ENCODE results near the gene SEMA4A. TPM values are rescaled to one million over a fixed set of nuclear protein-coding genes. Genes with fewer than 3 reads are reported as not detected.

The SEMA4A gene
- total and polyA plus RNA-seq, 9 of the 15 experiments (the other 6 are each of a cell fraction or from before 2014, with no cell fraction given): 0.04 to 1.7 (median 0.45) TPM

- Histone ChIP-seq H3K27ac (ENCODE audit: extremely low read depth, low read depth, low read length) (no peak overlapping the region), H3K27me3 (ENCODE audit: control insufficient read depth in 2 of 2, insufficient read depth in 2 of 2, low read length in 2 of 2) (no peaks in the 10 kb centered on the region), H3K4me2 (ENCODE audit: insufficient read depth, low read length) (no peak overlapping the region), H2AFZ (ENCODE audit: low read depth, low read length) (no peak overlapping the region), H3K4me3 (no peak overlapping the region), H3K9me1 (ENCODE audit: control insufficient read depth, insufficient read depth, low read length) (no peaks in the 10 kb centered on the region), H3K4me1 (replicated peaks in 1 of 2; ENCODE audit: control insufficient read depth in 2 of 2, insufficient read depth in 2 of 2, low read length in 2 of 2) (peaks cover 3% of the 10 kb centered on the region in 2 experiments; a peak in 3 of 5 replicates), H3K9ac (ENCODE audit: insufficient read depth in 1 of 2, low read depth in 2 of 2, low read length in 2 of 2) (no peak overlapping the region), H3K36me3 (ENCODE audit: control insufficient read depth, insufficient read depth, low read length) (no peaks in the 10 kb centered on the region), H3K9me3 (replicated peaks; ENCODE audit: control insufficient read depth, insufficient read depth, low read depth, low read length) (no peaks in the 10 kb centered on the region), H3K79me2 (ENCODE audit: control insufficient read depth, insufficient read depth, low read length) (no peaks in the 10 kb centered on the region), H4K20me1 (replicated peaks; ENCODE audit: control insufficient read depth, insufficient read depth, low read length) (no peaks in the 10 kb centered on the region)
- FAIRE-seq: no peak
- no peak for TF ChIP-seq ZNF561 (CRISPR knock-in tag; conservative IDR thresholded peaks at IDR 0.05)
- TF ChIP-seq, protein P1, sequence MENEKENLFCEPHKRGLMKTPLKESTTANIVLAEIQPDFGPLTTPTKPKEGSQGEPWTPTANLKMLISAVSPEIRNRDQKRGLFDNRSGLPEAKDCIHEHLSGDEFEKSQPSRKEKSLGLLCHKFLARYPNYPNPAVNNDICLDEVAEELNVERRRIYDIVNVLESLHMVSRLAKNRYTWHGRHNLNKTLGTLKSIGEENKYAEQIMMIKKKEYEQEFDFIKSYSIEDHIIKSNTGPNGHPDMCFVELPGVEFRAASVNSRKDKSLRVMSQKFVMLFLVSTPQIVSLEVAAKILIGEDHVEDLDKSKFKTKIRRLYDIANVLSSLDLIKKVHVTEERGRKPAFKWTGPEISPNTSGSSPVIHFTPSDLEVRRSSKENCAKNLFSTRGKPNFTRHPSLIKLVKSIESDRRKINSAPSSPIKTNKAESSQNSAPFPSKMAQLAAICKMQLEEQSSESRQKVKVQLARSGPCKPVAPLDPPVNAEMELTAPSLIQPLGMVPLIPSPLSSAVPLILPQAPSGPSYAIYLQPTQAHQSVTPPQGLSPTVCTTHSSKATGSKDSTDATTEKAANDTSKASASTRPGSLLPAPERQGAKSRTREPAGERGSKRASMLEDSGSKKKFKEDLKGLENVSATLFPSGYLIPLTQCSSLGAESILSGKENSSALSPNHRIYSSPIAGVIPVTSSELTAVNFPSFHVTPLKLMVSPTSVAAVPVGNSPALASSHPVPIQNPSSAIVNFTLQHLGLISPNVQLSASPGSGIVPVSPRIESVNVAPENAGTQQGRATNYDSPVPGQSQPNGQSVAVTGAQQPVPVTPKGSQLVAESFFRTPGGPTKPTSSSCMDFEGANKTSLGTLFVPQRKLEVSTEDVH (IDR thresholded peaks at IDR 0.05; ENCODE audit: low read depth, partially characterized antibody): no peak
- TF ChIP-seq TGIF2 (CRISPR knock-in tag; IDR thresholded peaks at IDR 0.05): no peak
- TF ChIP-seq DIDO1 (tag; IDR thresholded peaks at IDR 0.05; ENCODE audit: low read depth): no peak
- TF ChIP-seq NR4A1 (CRISPR knock-in tag; IDR thresholded peaks at IDR 0.05): no peak
- no peak for TF ChIP-seq NR4A1 (tag; IDR thresholded peaks at IDR 0.05)
- TF ChIP-seq, protein P2, sequence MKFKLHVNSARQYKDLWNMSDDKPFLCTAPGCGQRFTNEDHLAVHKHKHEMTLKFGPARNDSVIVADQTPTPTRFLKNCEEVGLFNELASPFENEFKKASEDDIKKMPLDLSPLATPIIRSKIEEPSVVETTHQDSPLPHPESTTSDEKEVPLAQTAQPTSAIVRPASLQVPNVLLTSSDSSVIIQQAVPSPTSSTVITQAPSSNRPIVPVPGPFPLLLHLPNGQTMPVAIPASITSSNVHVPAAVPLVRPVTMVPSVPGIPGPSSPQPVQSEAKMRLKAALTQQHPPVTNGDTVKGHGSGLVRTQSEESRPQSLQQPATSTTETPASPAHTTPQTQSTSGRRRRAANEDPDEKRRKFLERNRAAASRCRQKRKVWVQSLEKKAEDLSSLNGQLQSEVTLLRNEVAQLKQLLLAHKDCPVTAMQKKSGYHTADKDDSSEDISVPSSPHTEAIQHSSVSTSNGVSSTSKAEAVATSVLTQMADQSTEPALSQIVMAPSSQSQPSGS (CRISPR knock-in tag; IDR thresholded peaks at IDR 0.05): no peak
- no peak for TF ChIP-seq PTRF (tag; IDR thresholded peaks at IDR 0.05)
- no peak for TF ChIP-seq KAT7 (CRISPR knock-in tag; IDR thresholded peaks at IDR 0.05; ENCODE audit: borderline replicate concordance)
- TF ChIP-seq FUS (optimal IDR thresholded peaks at IDR 0.05; ENCODE audit: low read depth, low read length): no peak
- no peak for TF ChIP-seq EGR1 (conservative IDR thresholded peaks at IDR 0.05)
- 33% methylated on average over 5 of the region's 5 CpGs for WGBS (ENCODE audit: insufficient coverage, low coverage, missing lambda C conversion rate)
- no peak for ATAC-seq
- no TSS peak for BruUV-seq (replicated peaks)
- no peak for DNase-seq (ENCODE audit: extremely low read depth in 1 of 4, low spot score in 3 of 4)
- POLR2A ChIA-PET: no interaction called here
- CTCF ChIA-PET (ENCODE audit: low intra/inter-chr PET ratio): no interaction called here
- intact Hi-C loops (cut with micrococcal nuclease): no loop called here
- in situ Hi-C loops (cut with MboI): no loop called here
These were observed 14.2 kb downstream of the SEMA4A start for GRCh38 chr1:156167536-156167935.
